DOHH2 (cell line): Measurements from ENCODE around the gene SYCP2.

Experiments used
- H3F3A ChIP-seq: fragments of 200-600 bp; sonication (generic), shearing (Covaris generic); 2 replicates; pipeline ENCODE4 v1.6.0; 2016; ENCODE audit warnings: antibody characterized with exemption, mild to moderate bottlenecking; ENCODE audit not compliant: control insufficient read depth, insufficient read depth
- H3K27ac ChIP-seq: fragments of 200-600 bp; sonication (generic); 2 replicates; pipeline ENCODE4 v1.5.1; 2014; ENCODE audit warnings: low read depth, mild to moderate bottlenecking, low read length, moderate library complexity
- H3K27me3 ChIP-seq: fragments of 200-600 bp; sonication (generic); 2 replicates; pipeline ENCODE4 v1.6.1; 2014; ENCODE audit warnings: mild to moderate bottlenecking, low read length, mixed read lengths; ENCODE audit not compliant: control insufficient read depth
- H3K36me3 ChIP-seq: fragments of 200-600 bp; sonication (generic); 2 replicates; pipeline ENCODE4 v1.6.1; 2014; ENCODE audit warnings: mild to moderate bottlenecking, low read length, moderate library complexity, mixed read lengths; ENCODE audit not compliant: control insufficient read depth
- H3K4me1 ChIP-seq: fragments of 200-600 bp; sonication (generic); 2 replicates; pipeline ENCODE4 v1.6.1; 2014; ENCODE audit warnings: mild to moderate bottlenecking, low read length, mixed read lengths; ENCODE audit not compliant: control insufficient read depth
- H3K4me2 ChIP-seq: fragments of 200-600 bp; sonication (generic); 2 replicates; pipeline ENCODE4 v1.6.0; 2014; ENCODE audit warnings: mild to moderate bottlenecking, low read length, moderate library complexity
- H3K4me3 ChIP-seq: fragments of 200-600 bp; sonication (generic); 2 replicates; pipeline ENCODE4 v1.5.1; 2014; ENCODE audit warnings: mild to moderate bottlenecking, low read length, mixed read lengths
- H3K79me2 ChIP-seq: fragments of 200-600 bp; sonication (generic); 2 replicates; pipeline ENCODE4 v1.6.1; 2014; ENCODE audit warnings: mild to moderate bottlenecking, low read length, mixed read lengths; ENCODE audit not compliant: control insufficient read depth
- H3K9me2 ChIP-seq: fragments of 200-600 bp; sonication (generic); replicated peaks from 2 replicates; pipeline ENCODE4 v1.6.1; 2014; ENCODE audit warnings: mild to moderate bottlenecking, low read length, mixed read lengths; ENCODE audit not compliant: control insufficient read depth
- H3K9me3 ChIP-seq: fragments of 200-600 bp; sonication (generic); 2 replicates; pipeline ENCODE4 v1.6.1; 2014; ENCODE audit warnings: antibody characterized with exemption, low read length, mixed read lengths; ENCODE audit not compliant: control insufficient read depth, insufficient read depth
- H4K20me1 ChIP-seq: fragments of 200-600 bp; sonication (generic); 2 replicates; pipeline ENCODE4 v1.6.0; 2014; ENCODE audit warnings: low read depth, mild to moderate bottlenecking, antibody characterized with exemption, low read length, moderate library complexity; ENCODE audit not compliant: control insufficient read depth, insufficient read depth
- CTCF ChIP-seq: fragments of 200-600 bp; sonication (generic); IDR thresholded peaks from one replicate; pipeline ENCODE4 v1.5.1; 2014; ENCODE audit warnings: antibody characterized with exemption, mild to moderate bottlenecking, low read depth, low read length; ENCODE audit not compliant: poor library complexity, severe bottlenecking
- EZH2phosphoT487 ChIP-seq: fragments of 200-600 bp; sonication (generic); IDR thresholded peaks from 2 replicates; pipeline ENCODE4 v1.6.1; 2017; ENCODE audit warnings: borderline replicate concordance, mild to moderate bottlenecking, antibody characterized with exemption, low read length, moderate library complexity, mixed read lengths

SYCP2 gene

GRCh38 chr20:59831916-59832270 lies 101.5 kb downstream of the SYCP2 start:
- no peak overlapping the region for H3K4me2 ChIP-seq

GRCh38 chr20:59831024-59831915 lies 102.2 kb downstream of the SYCP2 start:
- Histone ChIP-seq H4K20me1 (no peaks in the 10 kb centered on the region), H3K27ac (no peak overlapping the region), H3K79me2 (no peaks in the 10 kb centered on the region), H3K9me3 (no peaks in the 10 kb centered on the region), H3K27me3 (peaks cover 12% of the 10 kb centered on the region), H3K9me2 (no peaks in the 10 kb centered on the region), H3F3A (no peaks in the 10 kb centered on the region), H3K4me2 (no peak overlapping the region), H3K4me3 (no peak overlapping the region), H3K36me3 (no peaks in the 10 kb centered on the region), H3K4me1 (no peaks in the 10 kb centered on the region)
- TF ChIP-seq CTCF, result no peak

More at GRCh38 chr20:59831916-59832270, 101.5 kb downstream of the SYCP2 start:
- Histone ChIP-seq H3F3A (no peaks in the 10 kb centered on the region), H3K27ac (no peak overlapping the region), H3K9me2 (no peaks in the 10 kb centered on the region), H3K36me3 (no peaks in the 10 kb centered on the region), H3K9me3 (no peaks in the 10 kb centered on the region), H4K20me1 (no peaks in the 10 kb centered on the region), H3K4me1 (no peaks in the 10 kb centered on the region), H3K4me3 (no peak overlapping the region), H3K79me2 (no peaks in the 10 kb centered on the region), H3K27me3 (peaks cover 17% of the 10 kb centered on the region)
- TF ChIP-seq EZH2phosphoT487, result no peak
- TF ChIP-seq CTCF, result no peak

- H3K9me2 ChIP-seq, result no peaks in the 10 kb centered on the region
- no peak overlapping the region for H3K27ac ChIP-seq
- no peaks in the 10 kb centered on the region for H4K20me1 ChIP-seq
- TF ChIP-seq CTCF (no peak), EZH2phosphoT487 (no peak)
- H3K4me3 ChIP-seq, result no peak overlapping the region
- no peaks in the 10 kb centered on the region for H3F3A ChIP-seq
- no peak overlapping the region for H3K4me2 ChIP-seq
- no peaks in the 10 kb centered on the region for H3K4me1 ChIP-seq
- no peaks in the 10 kb centered on the region for H3K36me3 ChIP-seq
- H3K79me2 ChIP-seq, result no peaks in the 10 kb centered on the region
- no peaks in the 10 kb centered on the region for H3K9me3 ChIP-seq
- H3K27me3 ChIP-seq, result peaks cover 5% of the 10 kb centered on the region; the same call in 1 of the 2 replicates
These were observed 102.8 kb downstream of the SYCP2 start for GRCh38 chr20:59830665-59831023.
